ENCODE measurements around the gene LGR6.

DNA sequence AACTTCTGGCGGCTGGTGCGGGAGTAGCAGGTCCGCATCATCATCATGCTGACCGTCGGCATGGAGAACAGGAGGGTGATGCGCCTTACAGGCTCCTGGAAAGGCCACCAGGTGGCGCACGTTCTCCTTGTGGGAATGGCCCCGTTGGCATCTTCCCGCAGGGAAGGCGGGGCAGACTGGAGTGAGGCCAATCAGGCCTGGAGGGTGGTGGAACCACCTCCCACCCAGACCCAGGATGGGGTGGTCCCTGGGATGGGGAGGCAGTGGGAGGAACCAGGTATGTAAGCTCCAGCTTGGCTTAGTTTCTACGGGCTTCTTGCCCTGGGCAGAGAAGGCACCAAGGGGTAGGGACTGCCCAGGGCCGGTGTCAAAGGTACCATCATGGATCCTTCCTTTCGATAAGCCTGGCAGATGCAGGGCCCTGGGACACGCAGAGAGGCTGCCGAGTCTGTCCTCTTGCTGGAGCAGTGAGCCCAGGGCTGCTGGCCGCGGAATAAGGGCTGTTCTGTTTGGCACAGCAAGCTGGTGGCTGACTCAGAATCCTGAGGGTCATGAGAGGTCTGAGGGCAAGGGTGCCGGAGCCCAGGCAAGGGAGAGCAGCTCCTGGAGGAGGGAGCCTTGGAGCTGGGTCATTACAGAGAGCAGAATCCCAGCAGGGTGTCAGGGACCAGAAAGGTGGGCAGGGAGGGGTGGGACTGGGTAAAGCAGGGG, 8.7 kb upstream of the LGR6 start:
- TF ChIP-seq, protein P1, sequence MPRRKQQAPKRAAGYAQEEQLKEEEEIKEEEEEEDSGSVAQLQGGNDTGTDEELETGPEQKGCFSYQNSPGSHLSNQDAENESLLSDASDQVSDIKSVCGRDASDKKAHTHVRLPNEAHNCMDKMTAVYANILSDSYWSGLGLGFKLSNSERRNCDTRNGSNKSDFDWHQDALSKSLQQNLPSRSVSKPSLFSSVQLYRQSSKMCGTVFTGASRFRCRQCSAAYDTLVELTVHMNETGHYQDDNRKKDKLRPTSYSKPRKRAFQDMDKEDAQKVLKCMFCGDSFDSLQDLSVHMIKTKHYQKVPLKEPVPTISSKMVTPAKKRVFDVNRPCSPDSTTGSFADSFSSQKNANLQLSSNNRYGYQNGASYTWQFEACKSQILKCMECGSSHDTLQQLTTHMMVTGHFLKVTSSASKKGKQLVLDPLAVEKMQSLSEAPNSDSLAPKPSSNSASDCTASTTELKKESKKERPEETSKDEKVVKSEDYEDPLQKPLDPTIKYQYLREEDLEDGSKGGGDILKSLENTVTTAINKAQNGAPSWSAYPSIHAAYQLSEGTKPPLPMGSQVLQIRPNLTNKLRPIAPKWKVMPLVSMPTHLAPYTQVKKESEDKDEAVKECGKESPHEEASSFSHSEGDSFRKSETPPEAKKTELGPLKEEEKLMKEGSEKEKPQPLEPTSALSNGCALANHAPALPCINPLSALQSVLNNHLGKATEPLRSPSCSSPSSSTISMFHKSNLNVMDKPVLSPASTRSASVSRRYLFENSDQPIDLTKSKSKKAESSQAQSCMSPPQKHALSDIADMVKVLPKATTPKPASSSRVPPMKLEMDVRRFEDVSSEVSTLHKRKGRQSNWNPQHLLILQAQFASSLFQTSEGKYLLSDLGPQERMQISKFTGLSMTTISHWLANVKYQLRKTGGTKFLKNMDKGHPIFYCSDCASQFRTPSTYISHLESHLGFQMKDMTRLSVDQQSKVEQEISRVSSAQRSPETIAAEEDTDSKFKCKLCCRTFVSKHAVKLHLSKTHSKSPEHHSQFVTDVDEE (CRISPR knock-in tag; IDR thresholded peaks at IDR 0.05): no peak
- TF ChIP-seq, protein P2, sequence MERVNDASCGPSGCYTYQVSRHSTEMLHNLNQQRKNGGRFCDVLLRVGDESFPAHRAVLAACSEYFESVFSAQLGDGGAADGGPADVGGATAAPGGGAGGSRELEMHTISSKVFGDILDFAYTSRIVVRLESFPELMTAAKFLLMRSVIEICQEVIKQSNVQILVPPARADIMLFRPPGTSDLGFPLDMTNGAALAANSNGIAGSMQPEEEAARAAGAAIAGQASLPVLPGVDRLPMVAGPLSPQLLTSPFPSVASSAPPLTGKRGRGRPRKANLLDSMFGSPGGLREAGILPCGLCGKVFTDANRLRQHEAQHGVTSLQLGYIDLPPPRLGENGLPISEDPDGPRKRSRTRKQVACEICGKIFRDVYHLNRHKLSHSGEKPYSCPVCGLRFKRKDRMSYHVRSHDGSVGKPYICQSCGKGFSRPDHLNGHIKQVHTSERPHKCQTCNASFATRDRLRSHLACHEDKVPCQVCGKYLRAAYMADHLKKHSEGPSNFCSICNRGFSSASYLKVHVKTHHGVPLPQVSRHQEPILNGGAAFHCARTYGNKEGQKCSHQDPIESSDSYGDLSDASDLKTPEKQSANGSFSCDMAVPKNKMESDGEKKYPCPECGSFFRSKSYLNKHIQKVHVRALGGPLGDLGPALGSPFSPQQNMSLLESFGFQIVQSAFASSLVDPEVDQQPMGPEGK (CRISPR knock-in tag; IDR thresholded peaks at IDR 0.05; ENCODE audit: borderline replicate concordance): no peak
- TF ChIP-seq ZFP30 (CRISPR knock-in tag; IDR thresholded peaks at IDR 0.05): no peak
- TF ChIP-seq SNAI2 (CRISPR knock-in tag; IDR thresholded peaks at IDR 0.05): no peak
